ENCODE measurements around the gene PRRX2. TPM values are rescaled to one million over a fixed set of nuclear protein-coding genes. Genes with fewer than 3 reads are reported as not detected.

Gene PRRX2
- polyA plus RNA-seq, 1 donor (not counting 4 experiments of a cell fraction or from before 2014, with no cell fraction given): not detected

DNA sequence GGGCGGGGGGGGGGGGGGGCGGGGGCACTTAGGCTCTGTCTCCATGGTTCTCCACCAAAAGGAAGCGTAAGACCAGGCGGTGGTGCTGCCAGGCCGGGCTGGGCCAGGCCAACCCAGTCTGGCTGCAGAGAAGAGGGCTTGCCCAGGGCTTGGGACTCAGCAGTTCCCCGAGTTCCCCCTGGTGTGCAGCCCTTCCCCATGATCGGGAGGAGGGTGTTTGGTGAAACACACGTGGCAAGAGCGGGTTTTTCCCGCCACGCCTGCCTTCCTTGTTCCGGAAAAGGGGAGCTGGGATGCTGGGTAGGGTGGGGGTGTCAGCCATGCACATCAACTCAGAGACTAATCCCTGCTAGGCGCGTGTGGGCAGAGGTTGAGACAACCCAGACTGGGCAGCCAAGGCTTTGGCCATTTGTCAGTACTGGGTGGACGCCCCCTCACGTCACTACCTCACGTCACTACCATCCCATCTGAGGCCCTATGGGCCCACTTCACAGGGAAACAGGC is 32.9 kb downstream of the PRRX2 start:
- TF ChIP-seq EZH2 (IDR thresholded peaks at IDR 0.05; ENCODE audit: low read length) (no peak), CTCF (optimal IDR thresholded peaks at IDR 0.05 in 1 of 3, IDR thresholded peaks at IDR 0.05 in 1 of 3, conservative IDR thresholded peaks at IDR 0.05 in 1 of 3; ENCODE audit: extremely low read depth in 1 of 3, insufficient read depth in 2 of 3, low read length in 3 of 3) (no peak)
- H3K27ac ChIP-seq (ENCODE audit: control insufficient read depth, insufficient read depth, low read length): no peak overlapping the region
- no peak overlapping the region for H3K9ac ChIP-seq (ENCODE audit: control insufficient read depth, extremely low read depth, insufficient read depth, low read length)
- H3K4me3 ChIP-seq (ENCODE audit: control insufficient read depth in 2 of 3, extremely low read depth in 1 of 3, insufficient read depth in 2 of 3, low read depth in 1 of 3, low read length in 3 of 3): no peak overlapping the region
- FAIRE-seq (no peak), DNase-seq (ENCODE audit: low read depth, low spot score) (no peak)
- H2AFZ ChIP-seq (ENCODE audit: control insufficient read depth, low read length): no peak overlapping the region
- H4K20me1 ChIP-seq (ENCODE audit: control insufficient read depth, extremely low read depth, insufficient read depth, low read length): no peaks in the 10 kb centered on the region
- dilution Hi-C loops (cut with MboI; ENCODE audit: extremely low pct_ligation_motif_present, low sequenced_read_pairs): no loop called here
- no peaks in the 10 kb centered on the region for H3K9me3 ChIP-seq (ENCODE audit: control insufficient read depth, low read depth, low read length)
- peaks cover 8% of the 10 kb centered on the region for H3K4me1 ChIP-seq (ENCODE audit: control insufficient read depth, extremely low read depth, insufficient read depth, low read length)
- no peaks in the 10 kb centered on the region for H3K36me3 ChIP-seq (ENCODE audit: control insufficient read depth in 2 of 2, extremely low read depth in 1 of 2, insufficient read depth in 2 of 2, low read length in 2 of 2)
- no peaks in the 10 kb centered on the region for H3K9me1 ChIP-seq (ENCODE audit: control insufficient read depth, extremely low read depth, insufficient read depth, low read length)
- H3K79me2 ChIP-seq (ENCODE audit: control insufficient read depth, insufficient read depth, low read length): no peaks in the 10 kb centered on the region
- H3K4me2 ChIP-seq (ENCODE audit: control insufficient read depth, extremely low read depth, insufficient read depth, low read depth, low read length): no peak overlapping the region
- peaks cover 56% of the 10 kb centered on the region for H3K27me3 ChIP-seq (ENCODE audit: control insufficient read depth, extremely low read depth, insufficient read depth, low read length)

DNA sequence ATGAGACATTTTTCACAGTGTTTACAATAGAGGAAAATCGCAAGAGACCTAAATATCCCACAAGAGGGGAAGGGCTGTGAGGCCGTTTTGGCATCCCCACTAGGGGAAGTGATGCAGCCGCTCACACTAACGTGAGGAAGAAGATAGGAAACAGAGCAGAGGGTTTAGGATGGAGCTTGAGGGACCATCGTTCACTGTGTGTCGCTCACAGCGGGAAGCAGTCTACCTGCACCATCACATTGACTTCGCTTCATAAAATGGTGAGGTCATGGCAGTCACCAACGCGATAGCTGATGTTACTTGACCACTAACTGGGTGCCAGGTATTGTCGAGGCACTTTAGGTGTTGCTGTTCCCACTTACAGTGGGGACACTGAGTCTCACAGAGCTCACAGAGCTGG is 35.6 kb downstream of the PRRX2 start:
- Histone ChIP-seq H4K20me1 (ENCODE audit: control insufficient read depth, extremely low read depth, insufficient read depth, low read length) (no peaks in the 10 kb centered on the region), H2AFZ (ENCODE audit: control insufficient read depth, low read length) (no peak overlapping the region), H3K36me3 (ENCODE audit: control insufficient read depth in 2 of 2, extremely low read depth in 1 of 2, insufficient read depth in 2 of 2, low read length in 2 of 2) (no peaks in the 10 kb centered on the region), H3K27ac (ENCODE audit: control insufficient read depth, insufficient read depth, low read length) (no peak overlapping the region), H3K9ac (ENCODE audit: control insufficient read depth, extremely low read depth, insufficient read depth, low read length) (no peak overlapping the region), H3K4me2 (ENCODE audit: control insufficient read depth, extremely low read depth, insufficient read depth, low read depth, low read length) (no peak overlapping the region), H3K79me2 (ENCODE audit: control insufficient read depth, insufficient read depth, low read length) (no peaks in the 10 kb centered on the region), H3K9me1 (ENCODE audit: control insufficient read depth, extremely low read depth, insufficient read depth, low read length) (no peaks in the 10 kb centered on the region), H3K4me3 (ENCODE audit: control insufficient read depth in 2 of 3, extremely low read depth in 1 of 3, insufficient read depth in 2 of 3, low read depth in 1 of 3, low read length in 3 of 3) (no peak overlapping the region), H3K4me1 (ENCODE audit: control insufficient read depth, extremely low read depth, insufficient read depth, low read length) (peaks cover 8% of the 10 kb centered on the region), H3K9me3 (ENCODE audit: control insufficient read depth, low read depth, low read length) (no peaks in the 10 kb centered on the region), H3K27me3 (ENCODE audit: control insufficient read depth, extremely low read depth, insufficient read depth, low read length) (peaks cover 41% of the 10 kb centered on the region)
- DNase-seq (ENCODE audit: low read depth, low spot score) (no peak), FAIRE-seq (no peak)
- dilution Hi-C loops (cut with MboI; ENCODE audit: extremely low pct_ligation_motif_present, low sequenced_read_pairs): no loop called here
- TF ChIP-seq CTCF (optimal IDR thresholded peaks at IDR 0.05 in 1 of 3, IDR thresholded peaks at IDR 0.05 in 1 of 3, conservative IDR thresholded peaks at IDR 0.05 in 1 of 3; ENCODE audit: extremely low read depth in 1 of 3, insufficient read depth in 2 of 3, low read length in 3 of 3): no peak
- no peak for TF ChIP-seq EZH2 (IDR thresholded peaks at IDR 0.05; ENCODE audit: low read length)
